ENCODE data around the gene BTBD16.

The BTBD16 gene

DNA sequence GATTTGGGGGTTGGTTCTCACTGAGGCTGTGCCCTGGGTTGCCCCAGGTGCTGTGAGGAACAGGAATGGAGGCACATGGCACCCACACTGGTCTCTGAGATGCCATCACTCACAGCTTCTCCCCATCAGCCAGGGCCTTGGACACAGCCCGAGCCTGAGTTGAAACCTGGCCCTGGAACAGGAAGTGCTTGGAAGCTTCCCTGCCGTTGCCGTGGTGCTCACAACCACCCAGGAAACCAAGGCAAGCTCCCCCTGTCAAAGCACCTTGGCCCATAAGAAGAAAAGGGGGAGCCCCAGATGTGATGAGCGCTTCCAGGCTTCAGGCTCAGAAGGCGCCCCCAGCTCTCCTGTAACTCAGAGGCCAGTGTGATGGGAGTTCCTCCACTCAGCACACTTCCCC, at the start of gene BTBD16:
TSS of gene BTBD16 (plus strand) at position 221 of the 400 bp plus-strand sequence. CDS start 3,786 bp downstream, outside the sequence.
- no peak for DNase-seq

DNA sequence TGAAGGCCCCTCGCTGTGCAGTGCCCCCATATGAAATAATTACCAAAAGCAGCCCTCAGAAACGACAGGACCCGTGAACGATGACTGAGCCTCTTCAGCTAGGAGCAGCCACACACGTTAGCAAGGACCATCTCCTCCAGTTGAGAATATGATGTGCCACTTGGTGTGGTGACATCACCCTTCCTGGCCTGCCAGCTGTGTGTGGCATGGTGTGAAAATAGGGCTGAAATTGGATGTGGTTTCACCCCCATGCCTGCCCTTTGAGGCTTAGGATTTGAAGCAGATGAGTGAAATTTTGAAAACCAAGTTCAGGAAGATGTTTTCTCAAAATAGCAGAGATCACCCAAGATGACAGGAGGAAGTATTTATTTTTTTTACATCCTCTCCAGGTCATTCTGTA, 49.1 kb upstream of the BTBD16 start:
- DNase-seq, result no peak

DNA sequence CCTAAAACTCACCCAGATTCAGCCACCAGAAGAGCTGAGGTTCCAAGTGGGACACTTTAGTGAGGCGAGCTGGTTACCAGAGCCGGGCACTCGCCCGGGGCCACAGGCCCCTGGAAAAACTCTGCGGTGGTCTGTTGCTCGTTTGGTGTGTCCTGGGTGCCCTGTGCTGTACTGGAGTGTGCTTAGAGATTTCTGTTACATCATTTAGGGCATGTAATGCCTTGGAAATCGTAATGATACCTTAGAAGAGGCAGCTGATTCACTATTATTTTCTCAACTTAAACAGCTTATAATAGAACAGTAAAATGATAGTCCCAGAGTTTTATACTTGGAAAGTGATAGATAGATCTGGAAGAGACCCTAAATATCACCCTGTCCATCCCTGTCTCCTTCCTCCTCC, 48.5 kb upstream of the BTBD16 start:
- DNase-seq, result no peak

DNA sequence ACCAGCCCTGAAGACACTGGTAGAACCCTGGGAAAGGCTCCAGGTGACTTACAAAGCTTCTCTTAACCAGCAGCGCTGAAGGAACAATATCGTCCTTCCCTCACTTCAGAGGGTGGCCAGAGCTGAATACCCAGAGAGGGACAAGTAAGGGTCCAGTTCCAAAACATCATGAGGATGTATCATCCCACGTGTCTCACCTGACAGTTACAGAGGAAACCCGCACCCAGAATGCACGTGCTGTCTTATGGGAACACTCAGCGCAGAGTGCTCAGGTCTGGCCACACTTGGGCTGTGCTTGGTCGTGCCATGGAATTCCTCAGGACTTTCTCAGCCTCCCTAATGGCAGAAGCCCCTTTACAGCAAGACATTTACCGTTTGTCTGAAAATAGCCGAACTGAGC, 46.9 kb upstream of the BTBD16 start:
- DNase-seq, result no peak

DNA sequence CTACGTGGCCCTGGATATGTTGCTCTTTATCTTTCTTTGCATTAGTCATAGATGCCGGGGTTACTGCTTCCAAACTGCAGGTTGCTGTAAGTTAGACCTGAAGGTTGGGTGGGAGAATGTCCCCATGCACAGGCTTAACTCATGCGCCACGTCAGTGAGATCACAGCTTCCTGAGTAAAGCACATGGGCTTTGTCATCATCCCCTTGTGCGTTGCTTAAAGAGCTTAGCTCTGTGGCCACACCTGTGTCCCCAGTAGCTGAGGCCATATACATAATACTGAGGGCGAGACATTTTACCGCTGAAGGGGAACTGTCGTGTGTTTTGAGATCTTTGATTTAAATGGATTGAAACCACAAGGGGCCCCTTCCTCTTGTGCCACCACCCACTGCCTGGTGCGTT, 45.8 kb upstream of the BTBD16 start:
- no peak for DNase-seq

DNA sequence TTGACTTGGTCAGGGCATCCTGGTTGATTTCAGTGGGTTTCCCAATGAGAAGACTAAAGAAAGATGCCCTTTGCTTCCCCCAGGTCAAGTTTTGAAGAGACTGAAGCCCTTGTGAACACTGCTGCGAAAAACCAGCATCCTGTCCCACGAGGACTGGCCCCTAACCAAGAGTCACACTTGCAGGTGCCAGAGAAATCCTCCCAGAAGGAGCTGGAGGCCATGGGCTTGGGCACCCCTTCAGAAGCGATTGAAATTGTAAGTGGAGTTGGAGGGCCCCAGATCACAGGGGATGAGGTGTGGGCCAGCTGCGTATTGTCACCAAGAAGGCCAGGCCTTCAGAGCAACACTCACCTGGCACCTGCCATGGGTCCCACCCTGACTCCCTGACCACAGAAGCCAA, 43.3 kb upstream of the BTBD16 start:
- no peak for DNase-seq

DNA sequence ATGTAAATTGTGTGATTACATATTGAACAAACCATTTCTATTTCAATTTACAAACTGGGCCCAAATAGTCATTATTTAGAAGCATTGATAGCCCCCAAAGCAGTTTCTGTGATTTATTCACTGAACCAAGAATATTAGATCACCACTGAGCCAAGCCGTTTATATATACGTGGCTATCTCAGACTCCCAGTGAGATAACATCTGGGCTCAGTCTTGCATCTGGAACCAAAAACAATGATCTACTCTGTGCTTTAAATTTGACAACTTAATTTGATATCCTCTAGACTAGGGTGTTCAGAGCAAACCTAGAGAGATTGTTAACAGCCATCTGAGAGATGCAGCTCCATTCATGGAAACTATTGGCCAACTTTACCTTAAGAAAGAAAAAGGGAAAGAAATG, 41.4 kb upstream of the BTBD16 start:
- DNase-seq, result no peak

DNA sequence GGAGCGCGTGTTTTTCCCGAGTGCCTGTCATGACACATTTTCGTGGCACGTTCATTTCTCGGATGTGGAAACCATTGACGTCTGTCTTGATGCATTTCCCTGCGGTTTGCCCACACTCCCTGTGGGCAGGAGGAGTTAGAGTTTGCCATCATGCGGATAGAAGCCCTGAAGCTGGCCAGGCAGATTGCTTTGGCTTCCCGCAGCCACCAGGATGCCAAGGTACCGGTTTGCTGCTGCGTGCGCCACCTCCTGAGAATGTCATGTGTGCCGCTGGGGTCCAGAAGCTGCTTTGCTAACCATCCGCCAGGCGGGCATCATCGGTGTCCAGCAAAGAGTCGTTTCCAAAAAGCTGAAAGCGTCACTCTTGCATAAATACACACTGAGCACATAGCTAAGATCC, 40.9 kb upstream of the BTBD16 start:
- DNase-seq, result no peak

DNA sequence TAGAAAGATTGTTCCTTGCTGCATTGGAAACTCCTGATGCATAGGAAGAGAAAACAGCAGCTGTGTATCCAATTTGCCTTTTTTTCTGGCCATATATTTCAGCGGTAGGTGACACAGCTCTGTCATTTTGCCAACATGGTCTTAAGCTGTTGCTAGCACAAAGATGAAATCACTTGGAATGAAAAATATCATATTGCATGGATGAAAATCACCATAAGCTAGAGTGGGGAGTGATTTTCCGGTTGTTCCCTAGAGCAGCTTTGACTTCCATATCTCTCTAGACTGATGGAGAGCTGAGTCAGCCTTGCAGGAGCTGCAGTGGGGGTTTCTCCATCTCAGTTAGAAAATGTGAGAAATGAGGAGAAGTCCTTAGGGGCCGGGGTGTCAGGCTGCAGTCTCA, 38.3 kb upstream of the BTBD16 start:
- DNase-seq, result no peak

DNA sequence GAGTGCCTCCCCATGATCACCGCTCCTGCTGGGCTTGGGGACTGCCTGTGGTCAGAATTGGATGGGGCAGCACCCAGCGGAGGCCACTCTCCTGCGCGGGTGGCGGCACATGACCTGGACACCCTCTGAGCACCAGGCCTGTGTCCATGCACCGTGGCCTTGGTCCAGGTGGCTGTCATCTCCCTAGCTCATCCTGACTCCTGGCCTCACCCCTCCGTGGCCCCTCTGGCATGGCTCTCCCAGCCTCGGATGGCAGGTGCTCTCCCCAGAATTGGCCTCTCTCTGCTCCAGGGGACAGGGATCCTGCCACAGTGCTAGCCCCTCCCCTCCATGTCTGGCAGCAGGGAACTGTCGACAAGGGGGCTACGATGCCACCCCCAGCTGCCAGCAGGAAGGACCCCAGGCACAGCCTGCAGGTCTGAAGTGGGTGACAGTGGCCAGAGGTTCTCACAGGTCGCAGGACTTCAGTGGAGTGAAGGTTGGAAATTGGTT, 37.2 kb upstream of the BTBD16 start:
- no peak for DNase-seq

DNA sequence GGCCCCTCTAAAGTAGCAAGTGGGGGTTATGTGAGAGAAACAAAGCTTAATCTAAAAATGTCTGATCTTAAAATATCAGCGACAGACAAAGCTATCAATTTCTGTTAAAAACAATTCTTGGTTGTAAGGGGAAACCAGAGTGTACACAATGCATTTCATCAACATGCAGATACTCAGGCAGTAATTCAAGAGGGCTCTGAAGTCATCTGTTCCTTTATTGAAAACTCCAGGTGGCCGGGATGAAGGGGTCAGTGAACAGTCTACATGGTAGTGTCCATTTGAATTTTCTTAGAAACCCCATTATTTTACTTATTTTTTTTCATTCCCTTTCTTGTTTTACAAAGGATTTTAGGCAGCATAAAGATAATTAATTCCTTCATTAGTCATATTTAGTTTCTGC, 36.7 kb upstream of the BTBD16 start:
- no peak for DNase-seq

DNA sequence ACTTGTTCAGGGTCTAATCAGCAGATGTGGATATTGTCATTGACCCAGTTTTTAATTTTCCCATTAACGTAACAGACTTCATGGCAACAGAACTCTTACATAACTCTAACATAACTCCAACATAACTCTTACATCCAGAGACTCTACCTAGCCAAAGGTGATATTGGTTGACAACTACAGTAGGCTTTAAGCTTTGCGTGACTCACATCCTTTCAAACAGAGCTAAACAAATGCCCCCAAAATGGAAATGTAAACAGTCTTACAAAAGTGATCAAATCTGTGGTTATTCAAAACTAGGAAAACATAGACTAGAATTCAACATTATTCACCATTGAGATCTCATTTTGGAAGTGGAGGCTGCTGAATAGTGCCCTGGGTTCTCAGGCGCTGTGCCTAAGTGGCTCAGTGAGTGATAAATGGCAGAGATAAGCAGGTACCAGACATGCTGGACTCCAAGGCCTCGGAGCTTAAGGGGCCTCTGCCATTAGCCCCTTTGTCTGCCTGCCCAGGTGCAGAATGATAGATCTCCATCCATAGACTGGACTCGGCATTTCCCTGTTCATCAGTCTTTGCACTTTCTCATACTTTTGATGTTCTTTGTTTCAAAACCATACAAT, 34.3 kb upstream of the BTBD16 start:
- no peak for DNase-seq

DNA sequence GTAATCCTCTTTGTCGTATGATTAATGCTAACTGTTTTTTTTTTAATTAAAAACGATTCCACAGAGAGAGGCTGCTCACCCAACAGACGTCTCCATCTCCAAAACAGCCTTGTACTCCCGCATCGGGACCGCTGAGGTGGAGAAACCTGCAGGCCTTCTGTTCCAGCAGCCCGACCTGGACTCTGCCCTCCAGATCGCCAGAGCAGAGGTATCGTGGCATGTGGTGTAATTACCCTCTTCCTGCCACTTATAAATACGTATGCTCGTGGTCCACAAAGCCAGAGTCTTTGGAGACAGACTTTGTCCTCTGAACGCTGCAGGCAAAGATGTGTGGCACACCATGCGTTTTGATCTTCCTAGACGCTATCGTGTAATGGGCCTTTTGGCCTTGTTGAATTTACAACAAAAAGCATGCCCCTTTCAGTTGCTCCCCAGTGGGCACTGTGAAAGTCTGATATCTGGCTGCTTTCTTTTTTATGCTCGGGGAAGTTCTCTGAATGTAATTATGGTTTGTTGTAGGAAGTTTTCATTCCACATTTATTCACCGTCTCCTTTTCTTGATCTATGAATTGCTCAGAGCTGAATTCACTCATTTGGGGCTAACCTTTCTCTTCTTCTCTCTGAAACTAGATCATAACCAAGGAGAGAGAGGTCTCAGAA, 33.6 kb upstream of the BTBD16 start:
- DNase-seq, result no peak

DNA sequence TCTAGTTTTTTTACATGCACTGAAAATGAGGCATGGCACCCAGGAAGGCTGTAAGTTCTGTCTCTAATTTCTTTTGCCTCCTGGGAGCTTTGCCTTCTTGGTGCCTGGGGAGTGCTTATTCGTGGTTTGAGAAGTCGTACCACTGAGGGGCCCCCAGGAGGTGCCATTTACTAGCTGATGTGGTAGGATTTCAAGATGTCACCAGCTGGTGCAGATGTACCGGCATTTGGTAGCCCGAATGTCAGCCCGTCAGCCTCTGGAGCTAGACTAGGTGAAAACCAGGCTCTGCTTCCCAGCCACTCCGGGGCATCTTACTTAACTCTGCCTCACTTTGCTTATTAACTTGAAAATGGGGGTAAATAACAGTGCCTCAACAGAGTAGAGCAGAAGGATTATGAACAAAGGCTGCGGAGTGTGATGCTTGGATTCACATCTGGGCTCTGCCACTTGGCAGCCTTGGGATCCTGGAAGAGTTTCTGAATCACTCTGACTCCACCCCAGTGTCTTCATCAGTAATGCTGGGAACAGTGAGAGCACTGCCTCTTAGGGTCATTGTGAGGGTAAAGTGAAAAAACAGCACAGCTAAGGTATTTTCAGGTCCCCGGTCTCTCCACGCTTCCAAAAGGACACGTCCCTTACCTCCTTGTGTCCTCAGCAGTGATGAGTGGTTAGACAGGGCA, 31.4 kb upstream of the BTBD16 start:
- DNase-seq, result no peak

DNA sequence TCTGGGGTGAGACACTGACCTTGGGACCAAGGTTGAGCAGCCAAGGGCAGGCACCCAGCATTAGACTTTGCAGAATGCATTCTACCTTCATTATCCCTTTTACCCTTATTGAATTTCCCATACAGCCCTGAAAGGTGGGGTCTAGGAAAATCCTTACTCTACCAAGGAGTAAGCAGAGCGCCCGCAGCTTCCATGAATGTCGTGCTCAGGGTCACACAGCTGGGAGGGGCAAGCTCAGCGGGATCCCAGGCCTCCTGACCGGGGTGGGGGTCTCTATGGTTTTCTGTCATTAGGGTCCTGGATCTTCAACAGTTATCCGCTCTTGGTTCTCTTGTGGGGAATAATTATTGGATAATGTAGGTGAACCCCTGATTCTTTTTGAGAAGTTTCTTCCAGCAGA, 30.7 kb upstream of the BTBD16 start:
- no peak for DNase-seq

DNA sequence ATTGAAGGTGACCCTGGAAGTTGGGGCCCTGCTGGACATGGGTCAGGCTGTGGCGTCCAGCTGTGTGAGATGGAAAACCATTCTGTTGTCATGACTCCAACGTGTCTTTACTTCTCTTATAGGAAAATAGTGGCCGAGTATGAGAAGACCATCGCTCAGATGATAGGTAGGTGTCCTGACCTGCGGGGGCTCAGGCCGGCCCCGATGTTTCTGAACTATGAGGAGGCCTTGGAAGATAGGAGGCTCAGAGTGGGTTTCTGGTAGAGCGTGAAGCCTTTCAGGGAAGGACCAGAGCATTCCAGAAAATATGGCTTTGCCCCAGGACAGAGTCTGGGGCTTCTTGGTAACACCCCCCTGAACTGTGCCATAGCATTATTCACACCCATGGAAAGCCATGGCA, 29.3 kb upstream of the BTBD16 start:
- no peak for DNase-seq

DNA sequence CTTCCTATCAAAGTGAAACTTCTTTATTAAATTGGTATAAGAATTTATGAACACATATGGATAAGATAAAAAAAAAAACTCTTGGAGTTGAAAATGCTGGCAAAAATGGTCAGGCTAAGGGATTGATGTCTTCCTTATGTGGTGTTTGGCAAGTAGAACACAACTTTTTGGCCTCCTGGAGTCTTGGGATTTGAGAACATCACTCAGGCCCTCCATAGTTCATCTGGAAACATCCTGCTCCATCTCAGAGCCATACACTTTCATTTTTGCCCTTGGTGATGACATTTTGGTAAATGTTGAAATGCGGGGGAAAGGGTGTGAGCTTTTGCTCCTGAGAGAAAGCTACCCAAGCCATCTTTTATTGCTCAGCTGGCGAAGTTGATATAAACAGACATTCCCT, 27.5 kb upstream of the BTBD16 start:
- DNase-seq, result no peak

DNA sequence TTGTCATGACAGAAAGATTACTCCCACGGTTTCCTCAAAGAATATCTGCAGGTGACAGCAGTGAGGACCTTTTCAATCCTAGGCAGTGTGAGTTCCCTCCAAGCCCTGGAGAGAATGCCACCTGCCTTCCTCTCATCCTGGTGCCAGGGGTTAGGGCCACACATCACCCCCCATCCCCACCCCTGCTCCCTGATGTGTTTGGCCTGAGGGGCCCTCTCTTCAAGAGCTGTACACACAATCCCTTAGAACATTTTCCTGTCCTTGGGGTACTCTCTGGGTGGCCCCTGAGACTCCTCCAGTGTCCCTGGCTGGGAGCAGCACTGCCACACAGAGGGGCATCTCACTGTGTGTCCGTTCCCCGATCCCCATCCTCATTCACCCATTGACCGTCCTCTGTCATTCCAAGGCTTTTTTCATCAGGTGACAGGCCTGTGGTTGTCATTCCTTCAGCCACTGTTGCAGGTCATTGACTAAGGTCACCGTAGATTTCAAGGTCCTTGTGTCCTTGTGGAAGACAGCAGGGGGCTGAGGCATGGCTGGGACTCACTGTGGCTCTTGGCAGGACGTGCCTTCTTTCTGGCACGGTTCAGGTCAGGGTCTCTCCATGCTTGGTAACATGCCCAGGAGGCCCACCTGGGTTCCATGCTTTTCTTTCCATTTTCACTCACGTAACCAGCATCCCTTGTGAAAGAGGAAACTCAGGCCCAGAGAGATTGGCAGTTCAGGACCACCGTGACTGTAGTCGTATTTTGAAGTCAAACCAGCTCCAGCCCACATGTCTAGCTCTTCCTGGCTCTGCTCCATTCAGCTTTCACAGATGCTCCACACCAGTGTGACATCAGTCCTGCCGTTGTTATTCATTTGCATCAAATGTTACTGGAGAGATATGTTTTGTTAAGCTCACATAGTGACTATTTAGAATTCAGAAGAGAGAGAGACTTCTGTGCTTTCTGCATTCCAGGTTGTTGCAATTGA, 26.8 kb upstream of the BTBD16 start:
- DNase-seq, result no peak

DNA sequence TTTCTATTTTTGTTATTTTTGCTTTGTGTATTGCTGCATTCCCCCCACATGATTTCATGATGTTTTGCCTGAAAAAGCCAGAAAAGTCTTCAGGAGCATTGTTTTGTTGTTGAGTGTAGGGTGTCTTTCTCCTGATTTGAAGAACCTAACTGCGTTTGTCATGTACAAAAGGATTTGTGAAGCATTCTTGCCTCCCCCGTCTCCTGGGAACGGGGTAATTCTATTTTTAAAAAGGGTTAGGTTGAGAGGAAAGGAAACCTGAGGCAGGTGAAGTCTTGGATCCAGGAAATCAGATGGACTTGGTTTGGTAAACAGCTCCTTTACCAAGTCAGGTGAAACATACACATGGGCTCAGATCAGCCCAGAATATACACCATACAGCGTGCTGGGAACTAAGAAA, 26.0 kb upstream of the BTBD16 start:
- no peak for DNase-seq

DNA sequence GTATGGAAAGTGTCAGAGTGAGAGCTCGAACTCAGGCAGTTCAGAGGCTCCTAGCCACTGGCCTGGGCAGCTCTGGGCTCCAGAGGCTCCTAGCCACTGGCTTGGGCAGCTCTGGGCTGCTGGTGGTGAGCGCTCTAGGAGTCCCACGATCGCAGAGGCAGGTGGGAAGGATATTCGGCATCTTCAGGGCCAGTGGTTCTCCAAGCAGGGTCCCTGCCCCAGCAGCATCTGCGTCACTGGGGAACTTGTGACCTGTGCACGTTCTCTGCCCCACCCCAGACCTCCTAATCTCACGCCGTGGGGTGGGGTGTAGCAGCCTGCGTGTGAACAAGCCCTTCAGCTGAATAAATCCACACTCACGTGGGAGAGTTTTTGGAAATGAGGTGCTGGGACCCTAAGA, 25.2 kb upstream of the BTBD16 start:
- DNase-seq, result no peak

DNA sequence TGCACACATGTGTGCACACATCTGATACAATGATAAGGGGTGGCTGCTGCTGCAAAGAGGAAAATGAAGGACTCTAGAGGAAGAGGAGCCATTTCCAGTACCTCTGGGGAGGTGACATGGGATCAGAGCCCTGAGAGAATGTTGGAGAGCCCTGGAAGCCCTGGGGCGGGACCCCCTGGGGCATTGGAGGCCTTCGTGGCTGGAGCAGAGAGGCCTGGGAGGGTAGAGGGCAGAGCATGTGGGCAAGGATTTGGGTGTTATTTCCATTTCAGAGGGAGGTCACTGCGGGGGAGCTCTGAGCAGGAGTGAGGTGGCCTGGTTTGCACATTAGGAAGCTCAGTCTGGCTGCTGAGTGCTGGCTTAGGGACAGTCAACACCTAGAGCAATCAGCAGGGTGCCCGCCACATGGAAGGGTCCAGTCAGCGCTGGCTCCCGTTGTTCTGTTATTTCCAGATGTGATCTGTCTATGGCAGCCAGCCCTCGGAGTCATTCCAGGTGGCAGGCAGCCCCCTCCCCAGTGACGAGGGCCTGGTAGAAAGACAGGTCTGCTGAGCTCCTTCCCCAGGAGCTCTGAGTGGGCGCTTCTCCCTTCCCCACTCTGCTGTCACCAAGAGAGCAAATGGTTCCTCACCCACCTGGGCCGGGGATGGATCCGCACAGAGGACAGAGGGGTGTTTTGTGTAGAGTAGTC, 24.1 kb upstream of the BTBD16 start:
- no peak for DNase-seq

Data from activated effector memory CD4-positive, alpha-beta T cell treated with Interleukin-2 at 50 U/mL for 16 hours (primary cell).